Prostate gland (tissue), 2 donors: Measurements from ENCODE around the gene VRK1.

ENCODE experiments used
- POLR2A ChIP-seq: fragments of 450-650 bp; IDR thresholded peaks from one replicate; pipeline ENCODE4 v1.6.1; 2016; ENCODE audit warnings: antibody characterized with exemption, mild to moderate bottlenecking
- POLR2AphosphoS5 ChIP-seq: sonication (generic); formaldehyde crosslinking; IDR thresholded peaks from one replicate; pipeline ENCODE4 v1.6.1; 2017; ENCODE audit warnings: antibody characterized with exemption
- TF ChIP-seq, protein P1 (sequence below), 4 experiments: fragments of 200-600 bp in 2 of 4; fragments of 450-650 bp in 2 of 4; sonication (generic) in 2 of 4; IDR thresholded peaks; 1 replicate in 3 of 4; 2 replicates in 1 of 4; pipeline ENCODE4 v1.5.1; 2016 to 2019; ENCODE audit warnings: antibody characterized with exemption in 4 of 4, mild to moderate bottlenecking in 2 of 4, moderate library complexity in 2 of 4

DNA sequence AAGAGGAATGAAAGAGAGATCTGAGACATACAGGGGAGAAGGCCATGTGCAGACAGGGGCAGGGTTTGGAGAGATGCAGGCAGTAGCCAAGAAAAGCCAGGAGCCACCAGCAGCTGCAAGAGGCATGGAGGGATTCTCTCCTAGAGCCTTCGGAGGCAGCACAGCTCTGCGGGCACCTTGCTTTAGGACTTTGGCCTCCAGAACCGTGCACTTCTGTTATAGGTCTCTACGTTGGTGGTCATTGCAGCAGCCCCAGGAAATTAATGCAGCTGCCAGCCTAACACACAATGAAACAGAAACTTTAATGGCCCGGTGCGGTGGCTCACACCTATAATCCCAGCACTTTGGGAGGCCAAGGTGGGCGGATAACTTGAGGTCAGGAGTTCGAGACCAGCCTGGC is 14.7 kb upstream of the VRK1 start:
- TF ChIP-seq POLR2AphosphoS5 (no peak), POLR2A (no peak)
- TF ChIP-seq, protein P1, sequence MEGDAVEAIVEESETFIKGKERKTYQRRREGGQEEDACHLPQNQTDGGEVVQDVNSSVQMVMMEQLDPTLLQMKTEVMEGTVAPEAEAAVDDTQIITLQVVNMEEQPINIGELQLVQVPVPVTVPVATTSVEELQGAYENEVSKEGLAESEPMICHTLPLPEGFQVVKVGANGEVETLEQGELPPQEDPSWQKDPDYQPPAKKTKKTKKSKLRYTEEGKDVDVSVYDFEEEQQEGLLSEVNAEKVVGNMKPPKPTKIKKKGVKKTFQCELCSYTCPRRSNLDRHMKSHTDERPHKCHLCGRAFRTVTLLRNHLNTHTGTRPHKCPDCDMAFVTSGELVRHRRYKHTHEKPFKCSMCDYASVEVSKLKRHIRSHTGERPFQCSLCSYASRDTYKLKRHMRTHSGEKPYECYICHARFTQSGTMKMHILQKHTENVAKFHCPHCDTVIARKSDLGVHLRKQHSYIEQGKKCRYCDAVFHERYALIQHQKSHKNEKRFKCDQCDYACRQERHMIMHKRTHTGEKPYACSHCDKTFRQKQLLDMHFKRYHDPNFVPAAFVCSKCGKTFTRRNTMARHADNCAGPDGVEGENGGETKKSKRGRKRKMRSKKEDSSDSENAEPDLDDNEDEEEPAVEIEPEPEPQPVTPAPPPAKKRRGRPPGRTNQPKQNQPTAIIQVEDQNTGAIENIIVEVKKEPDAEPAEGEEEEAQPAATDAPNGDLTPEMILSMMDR (IDR thresholded peaks at IDR 0.05) = no peak
